ENCODE results near the gene C6orf62. TPM values are rescaled to one million over a fixed set of nuclear protein-coding genes. Genes with fewer than 3 reads are reported as not detected.
A peak's percentile ranks its signal among the peaks of the same experiment; 100 is the strongest.

Gene C6orf62
- total and polyA plus RNA-seq, 2 donors (not counting 1 experiment from before 2014, with no cell fraction given), result 69.2 to 143 TPM

- Histone ChIP-seq H4K20me1 (ENCODE audit: control insufficient read depth, insufficient read depth, low read length, poor library complexity, severe bottlenecking) (peaks cover 3% of the 10 kb centered on the region), H3K4me1 (ENCODE audit: control insufficient read depth in 2 of 2, insufficient read depth in 2 of 2, low read length in 2 of 2) (no peaks in the 10 kb centered on the region), H3K9ac (ENCODE audit: low read length) (no peak overlapping the region), H3K9me3 (ENCODE audit: control extremely low read depth in 1 of 3, control insufficient read depth in 2 of 3, insufficient read depth in 1 of 3, low read length in 2 of 3) (no peaks in the 10 kb centered on the region), H2AFZ (ENCODE audit: insufficient read depth, low read depth, low read length, poor library complexity, severe bottlenecking) (no peak overlapping the region), H3K36me3 (replicated peaks in 1 of 2; ENCODE audit: control extremely low read depth in 1 of 2, control insufficient read depth in 1 of 2, extremely low read depth in 1 of 2, insufficient read depth in 2 of 2, low read length in 1 of 2) (peaks cover 0 to 31% of the 10 kb centered on the region in 2 experiments), H3K27ac (ENCODE audit: low read length in 2 of 2) (peak overlapping the region in 1 of 2 donors; percentile 56), H3K79me2 (ENCODE audit: control insufficient read depth, insufficient read depth, low read length) (no peaks in the 10 kb centered on the region), H3K4me2 (replicated peaks; ENCODE audit: low read depth, low read length, poor library complexity, severe bottlenecking) (no peak overlapping the region), H3K4me3 (ENCODE audit: control extremely low read depth in 1 of 5, extremely low read depth in 1 of 5, insufficient read depth in 1 of 5, low read depth in 2 of 5, low read length in 4 of 5) (no peak overlapping the region), H3K27me3 (replicated peaks in 1 of 4; ENCODE audit: control extremely low read depth in 1 of 4, control insufficient read depth in 3 of 4, insufficient read depth in 4 of 4, low read length in 3 of 4) (no peaks in the 10 kb centered on the region)
- CTCF ChIA-PET, result interaction anchor here (8.8 kb wide), 1 partner anchor 117 kb away, joined by 156 read pairs; no protein-coding TSS in a partner anchor
- no CpG with 5 or more reads among the region's 3 CpGs for WGBS (ENCODE audit: insufficient coverage)
- peaks cover 25% of the 10 kb centered on the region for H3K4me1 Mint-ChIP-seq
- H3K27ac Mint-ChIP-seq, result peak overlapping the region; percentile 53
- TF ChIP-seq EZH2 (IDR thresholded peaks at IDR 0.05; ENCODE audit: borderline replicate concordance, insufficient read depth, low read depth, low read length, poor library complexity, severe bottlenecking) (no peak), CTCF (IDR thresholded peaks at IDR 0.05) (no peak)
- ATAC-seq (ENCODE audit: low read depth) (no peak), DNase-seq (no peak)
- intact Hi-C loops (cut with micrococcal nuclease), result loop anchor here (10.0 kb wide), 1 partner anchor 55 kb away; the partner anchor contains the start of gene KIAA0319
- H3K9me3 Mint-ChIP-seq (ENCODE audit: insufficient read depth), result no peaks in the 10 kb centered on the region
- H3K27me3 Mint-ChIP-seq, result no peaks in the 10 kb centered on the region
- POLR2A ChIA-PET, result no interaction called here
- H3K4me3 Mint-ChIP-seq, result no peak overlapping the region
Measured at GRCh38 chr6:24699521-24700359, 19.2 kb downstream of the C6orf62 start.

- no peak overlapping the region for H3K4me3 Mint-ChIP-seq
- Histone ChIP-seq H3K27ac (ENCODE audit: low read length in 2 of 2) (no peak overlapping the region), H3K36me3 (replicated peaks in 1 of 2; ENCODE audit: control extremely low read depth in 1 of 2, control insufficient read depth in 1 of 2, extremely low read depth in 1 of 2, insufficient read depth in 2 of 2, low read length in 1 of 2) (peaks cover 0 to under 1% of the 10 kb centered on the region in 2 experiments), H2AFZ (ENCODE audit: insufficient read depth, low read depth, low read length, poor library complexity, severe bottlenecking) (no peak overlapping the region), H3K9ac (ENCODE audit: low read length) (no peak overlapping the region), H3K79me2 (ENCODE audit: control insufficient read depth, insufficient read depth, low read length) (no peaks in the 10 kb centered on the region), H3K9me3 (ENCODE audit: control extremely low read depth in 1 of 3, control insufficient read depth in 2 of 3, insufficient read depth in 1 of 3, low read length in 2 of 3) (no peaks in the 10 kb centered on the region), H3K27me3 (replicated peaks in 1 of 4; ENCODE audit: control extremely low read depth in 1 of 4, control insufficient read depth in 3 of 4, insufficient read depth in 4 of 4, low read length in 3 of 4) (no peaks in the 10 kb centered on the region), H3K4me2 (replicated peaks; ENCODE audit: low read depth, low read length, poor library complexity, severe bottlenecking) (no peak overlapping the region), H3K4me3 (ENCODE audit: control extremely low read depth in 1 of 5, extremely low read depth in 1 of 5, insufficient read depth in 1 of 5, low read depth in 2 of 5, low read length in 4 of 5) (no peak overlapping the region), H3K4me1 (ENCODE audit: control insufficient read depth in 2 of 2, insufficient read depth in 2 of 2, low read length in 2 of 2) (no peaks in the 10 kb centered on the region), H4K20me1 (ENCODE audit: control insufficient read depth, insufficient read depth, low read length, poor library complexity, severe bottlenecking) (no peaks in the 10 kb centered on the region)
- H3K4me1 Mint-ChIP-seq, result peaks cover 9% of the 10 kb centered on the region
- CTCF ChIA-PET, result interaction anchor here (1.0 to 8.8 kb wide), 5 partner anchors 12 to 202 kb away, joined by 4 to 156 read pairs (median 5); partner anchors contain the start of gene ALDH5A1
- intact Hi-C loops (cut with micrococcal nuclease), result loop anchor here (10.0 kb wide), 1 partner anchor 51 kb away; the partner anchor contains the start of gene KIAA0319
- H3K27me3 Mint-ChIP-seq, result no peaks in the 10 kb centered on the region
- no peaks in the 10 kb centered on the region for H3K9me3 Mint-ChIP-seq (ENCODE audit: insufficient read depth)
- POLR2A ChIA-PET, result no interaction called here
- DNase-seq, result no peak
- no peak overlapping the region for H3K27ac Mint-ChIP-seq
- TF ChIP-seq EZH2 (IDR thresholded peaks at IDR 0.05; ENCODE audit: borderline replicate concordance, insufficient read depth, low read depth, low read length, poor library complexity, severe bottlenecking), result no peak
- TF ChIP-seq CTCF (IDR thresholded peaks at IDR 0.05), result peak; percentile 1
- no CpG with 5 or more reads among the region's 2 CpGs for WGBS (ENCODE audit: insufficient coverage)
- ATAC-seq (ENCODE audit: low read depth), result no peak
Measured at GRCh38 chr6:24696097-24696496, 22.9 kb downstream of the C6orf62 start.
